ENCODE results near the gene SERGEF.

DNA sequence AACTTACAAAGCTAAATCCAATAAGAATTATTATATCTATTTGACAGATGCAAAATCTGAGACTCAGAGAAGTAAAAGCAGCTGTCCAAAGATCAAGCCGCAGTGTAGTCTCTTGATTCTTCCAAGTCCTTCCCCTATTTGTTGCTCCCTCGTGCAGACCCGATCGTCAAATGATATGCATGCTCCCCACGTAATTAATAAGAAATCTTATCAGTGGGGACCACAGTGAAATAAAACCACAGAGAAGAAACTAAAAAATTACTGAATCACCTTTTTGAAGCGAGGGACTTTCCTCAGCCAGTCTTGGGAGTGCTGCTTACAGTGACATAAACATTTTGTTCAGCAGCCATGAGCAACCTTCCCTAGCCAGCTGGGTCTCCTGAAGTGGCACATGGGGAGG, 64.6 kb downstream of the SERGEF start:
- TF ChIP-seq CTCF (IDR thresholded peaks at IDR 0.05 in 4 of 5, conservative IDR thresholded peaks at IDR 0.05 in 1 of 5) = no peak
- no peak for TF ChIP-seq POLR2A (IDR thresholded peaks at IDR 0.05)
